Fibroblast of lung (primary cell): ENCODE results near the gene PTGES3. TPM values are rescaled to one million over a fixed set of nuclear protein-coding genes. Genes with fewer than 3 reads are reported as not detected.

Experiments
- DNase-seq, 2 donors: peaks; one replicate each; pipeline versions ENCODE4 v3.0.0 to v3.0.0-alpha.2; 2010; ENCODE audit warnings: low read depth in 2 of 2
- H2AFZ ChIP-seq: 2 replicates; pipeline ENCODE4 v1.5.1; 2012; ENCODE audit warnings: low read length, control low read depth, inconsistent platforms
- H3K27ac ChIP-seq: 2 replicates; pipeline ENCODE4 v1.5.1; 2011; ENCODE audit warnings: low read length, control low read depth; ENCODE audit not compliant: insufficient read depth
- H3K27me3 ChIP-seq: 2 replicates; pipeline ENCODE4 v1.5.1; 2011; ENCODE audit warnings: mild to moderate bottlenecking, low read length; ENCODE audit not compliant: control insufficient read depth, insufficient read depth
- H3K36me3 ChIP-seq: 2 replicates; pipeline ENCODE4 v1.5.1; 2011; ENCODE audit warnings: low read length; ENCODE audit not compliant: control insufficient read depth, insufficient read depth
- H3K4me1 ChIP-seq: 2 replicates; pipeline ENCODE4 v1.5.1; 2011; ENCODE audit warnings: low read length; ENCODE audit not compliant: control insufficient read depth, insufficient read depth; ENCODE audit errors: extremely low read depth
- H3K4me2 ChIP-seq: 2 replicates; pipeline ENCODE4 v1.5.1; 2011; ENCODE audit warnings: low read length, control low read depth; ENCODE audit not compliant: insufficient read depth; ENCODE audit errors: extremely low read depth
- H3K4me3 ChIP-seq, 4 experiments: fragments of 200-600 bp in 1 of 4; sonication (generic) in 1 of 4; replicated peaks in 1 of 4; 2 replicates each; pipeline ENCODE4 v1.5.1; 2011 to 2016; ENCODE audit warnings: low read length in 4 of 4, low read depth in 3 of 4, mild to moderate bottlenecking in 3 of 4, control low read depth in 2 of 4, inconsistent platforms in 1 of 4, mixed read lengths in 1 of 4; ENCODE audit not compliant: insufficient read depth in 1 of 4; ENCODE audit errors: control extremely low read depth in 1 of 4
- H3K79me2 ChIP-seq: 2 replicates; pipeline ENCODE4 v1.5.1; 2012; ENCODE audit warnings: mild to moderate bottlenecking, low read length, inconsistent platforms; ENCODE audit not compliant: control insufficient read depth, insufficient read depth
- H3K9ac ChIP-seq: 2 replicates; pipeline ENCODE4 v1.5.1; 2011; ENCODE audit warnings: mild to moderate bottlenecking, low read length, control low read depth; ENCODE audit not compliant: insufficient read depth
- H3K9me3 ChIP-seq: 2 replicates; pipeline ENCODE4 v1.5.1; 2012; ENCODE audit warnings: low read depth, low read length; ENCODE audit not compliant: control insufficient read depth, insufficient read depth
- H4K20me1 ChIP-seq: 2 replicates; pipeline ENCODE4 v1.5.1; 2011; ENCODE audit warnings: low read length; ENCODE audit not compliant: control insufficient read depth, insufficient read depth; ENCODE audit errors: extremely low read depth
- CTCF ChIP-seq, 2 donors: IDR thresholded peaks in 1 of 2; conservative IDR thresholded peaks in 1 of 2; 1 replicate in 1 of 2; 2 replicates in 1 of 2; pipeline ENCODE4 v1.5.1; 2011 to 2012; ENCODE audit warnings: low read length in 2 of 2, control low read depth in 1 of 2, inconsistent platforms in 1 of 2, low read depth in 1 of 2, mild to moderate bottlenecking in 1 of 2
- EZH2 ChIP-seq: IDR thresholded peaks from 2 replicates; pipeline ENCODE4 v1.5.1; 2012; ENCODE audit warnings: low read length, control low read depth, mild to moderate bottlenecking; ENCODE audit errors: missing control alignments
- polyA plus RNA-seq, 2 donors: library from polyadenylated mRNA; depleted of rRNA in 1 of 2; stranded (reverse) in 1 of 2; unstranded in 1 of 2; fragments of >200 nt; gene quantifications; 2 replicates each; pipeline ENCODE4 v1.2.1, GENCODE V29; 2011 to 2012; ENCODE audit warnings: missing spikeins in 1 of 2
- total RNA-seq: library from RNA; depleted of rRNA; stranded (reverse); fragments of >200 nt; gene quantifications from 2 replicates; pipeline ENCODE4 v1.2.1, GENCODE V29; 2014

Gene PTGES3
- total and polyA plus RNA-seq, 2 donors (not counting 1 experiment from before 2014, with no cell fraction given), result 60.3 to 119 TPM

DNA sequence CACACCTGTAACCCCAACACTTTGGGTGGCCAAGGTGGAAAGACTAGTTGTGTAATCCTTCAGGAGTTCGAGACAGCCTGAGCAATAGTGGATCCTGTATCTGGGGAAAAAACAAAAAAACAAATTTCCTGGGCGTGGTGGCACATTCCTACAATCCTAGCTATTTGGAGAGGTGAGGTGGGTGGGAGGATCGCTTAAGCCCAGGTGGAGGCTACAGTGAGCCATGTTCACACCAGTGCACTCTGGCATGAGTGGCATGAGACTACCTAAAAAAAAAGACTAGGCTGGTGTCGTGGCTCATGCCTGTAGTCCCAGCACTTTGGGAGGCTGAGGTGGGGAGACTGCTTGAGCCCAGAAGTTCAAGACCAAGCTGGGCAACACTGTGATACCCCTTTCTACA lies 17.2 kb downstream of the PTGES3 start:
- no peaks in the 10 kb centered on the region for H3K27me3 ChIP-seq
- no peak overlapping the region for H3K4me3 ChIP-seq
- H2AFZ ChIP-seq, result no peak overlapping the region
- peaks cover 12% of the 10 kb centered on the region for H3K36me3 ChIP-seq
- no peak for TF ChIP-seq CTCF (conservative IDR thresholded peaks at IDR 0.05 in 1 of 2, IDR thresholded peaks at IDR 0.05 in 1 of 2; ENCODE audit: low read depth in 1 of 2, low read length in 2 of 2)
- no peak for TF ChIP-seq EZH2
- H3K27ac ChIP-seq, result no peak overlapping the region
- no peaks in the 10 kb centered on the region for H4K20me1 ChIP-seq
- H3K4me1 ChIP-seq, result peaks cover 3% of the 10 kb centered on the region
- no peaks in the 10 kb centered on the region for H3K9me3 ChIP-seq
- peaks cover 49% of the 10 kb centered on the region for H3K79me2 ChIP-seq
- no peak for DNase-seq
- no peak overlapping the region for H3K4me2 ChIP-seq
- no peak overlapping the region for H3K9ac ChIP-seq

DNA sequence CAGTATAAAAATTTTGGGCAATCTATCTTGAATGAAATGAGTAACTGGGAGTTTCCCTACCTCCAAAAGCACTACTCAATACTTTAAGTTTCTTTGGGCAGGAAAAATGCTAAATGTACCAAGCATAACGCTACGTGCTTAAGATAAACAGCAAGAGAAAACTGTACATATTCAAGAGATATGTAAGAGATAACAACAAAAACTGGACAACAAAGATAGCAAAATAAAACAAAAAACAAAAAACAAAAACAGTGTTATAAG lies 20.0 kb downstream of the PTGES3 start:
- Histone ChIP-seq H3K79me2 (peaks cover 29% of the 10 kb centered on the region), H3K4me1 (peaks cover 3% of the 10 kb centered on the region), H3K4me3 (no peak overlapping the region), H4K20me1 (no peaks in the 10 kb centered on the region), H2AFZ (no peak overlapping the region), H3K9me3 (no peaks in the 10 kb centered on the region), H3K9ac (no peak overlapping the region), H3K36me3 (peaks cover 18% of the 10 kb centered on the region), H3K27me3 (no peaks in the 10 kb centered on the region), H3K4me2 (no peak overlapping the region), H3K27ac (no peak overlapping the region)
- no peak for TF ChIP-seq EZH2
- no peak for DNase-seq

DNA sequence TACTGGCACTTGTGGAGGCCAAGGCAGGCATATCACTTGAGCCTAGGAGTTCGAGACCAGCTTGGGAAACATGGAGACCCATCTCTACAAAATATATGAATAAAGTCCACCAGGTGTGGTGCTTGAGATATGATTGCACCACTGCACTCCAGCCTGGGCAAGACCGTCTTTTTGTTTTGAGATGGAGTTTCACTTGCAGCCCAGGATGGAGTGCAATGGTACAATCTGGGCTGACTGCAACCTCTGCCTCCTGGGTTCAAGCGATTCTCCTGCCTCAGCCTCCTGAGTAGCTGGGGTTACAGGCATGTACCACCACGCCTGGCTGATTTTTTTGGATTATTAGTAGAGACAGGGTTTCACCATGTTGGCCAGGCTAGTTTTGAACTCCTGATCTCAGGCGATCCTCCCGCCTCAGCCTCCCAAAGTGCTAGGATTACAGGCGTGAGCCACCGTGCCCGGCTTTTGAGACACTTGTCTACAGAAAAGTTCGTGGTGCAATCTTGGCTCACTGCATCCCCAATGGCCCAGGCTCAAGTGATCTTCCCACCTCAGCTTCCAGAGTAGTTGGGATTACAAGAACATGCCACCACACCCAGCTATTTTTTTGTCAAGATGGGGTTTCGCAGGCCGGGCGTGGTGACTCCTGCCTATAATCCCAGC lies 26.0 kb downstream of the PTGES3 start:
- Histone ChIP-seq H3K9me3 (no peaks in the 10 kb centered on the region), H3K4me1 (no peaks in the 10 kb centered on the region), H3K79me2 (no peaks in the 10 kb centered on the region), H2AFZ (no peak overlapping the region), H4K20me1 (no peaks in the 10 kb centered on the region), H3K9ac (no peak overlapping the region), H3K27ac (no peak overlapping the region), H3K36me3 (peaks cover 15% of the 10 kb centered on the region), H3K4me3 (no peak overlapping the region), H3K27me3 (no peaks in the 10 kb centered on the region), H3K4me2 (no peak overlapping the region)
- no peak for TF ChIP-seq EZH2
- DNase-seq, result no peak

GRCh38 chr12:56661560-56661959 lies 26.5 kb downstream of the PTGES3 start:
- Histone ChIP-seq H3K79me2 (no peaks in the 10 kb centered on the region), H4K20me1 (no peaks in the 10 kb centered on the region), H3K9ac (no peak overlapping the region), H3K4me2 (no peak overlapping the region), H2AFZ (no peak overlapping the region), H3K4me3 (no peak overlapping the region), H3K9me3 (no peaks in the 10 kb centered on the region), H3K4me1 (no peaks in the 10 kb centered on the region), H3K27ac (no peak overlapping the region), H3K27me3 (no peaks in the 10 kb centered on the region), H3K36me3 (peaks cover 11% of the 10 kb centered on the region)
- no peak for DNase-seq
- TF ChIP-seq CTCF (conservative IDR thresholded peaks at IDR 0.05 in 1 of 2, IDR thresholded peaks at IDR 0.05 in 1 of 2; ENCODE audit: low read depth in 1 of 2, low read length in 2 of 2) (no peak), EZH2 (no peak)
